HFFc6 (cell line): ENCODE results near the gene ZNF775. TPM values are rescaled to one million over a fixed set of nuclear protein-coding genes. Genes with fewer than 3 reads are reported as not detected.

Experiments
- DNase-seq: peaks from one replicate; pipeline ENCODE4 v3.0.0-alpha.2; 2018
- H3K27ac Mint-ChIP-seq: 2 replicates; pipeline ENCODE4 v1.8.0; 2020; ENCODE audit warnings: mild to moderate bottlenecking, mixed read lengths
- H3K27me3 Mint-ChIP-seq: 2 replicates; pipeline ENCODE4 v1.8.0; 2021; ENCODE audit warnings: mild to moderate bottlenecking, moderate library complexity, mixed read lengths; ENCODE audit not compliant: insufficient read depth
- H3K36me3 Mint-ChIP-seq: 2 replicates; pipeline ENCODE4 v1.8.0; 2021; ENCODE audit warnings: low read depth, mixed read lengths
- H3K4me1 Mint-ChIP-seq: 2 replicates; pipeline ENCODE4 v1.8.0; 2020; ENCODE audit warnings: low read depth, mixed read lengths
- H3K4me3 Mint-ChIP-seq: 2 replicates; pipeline ENCODE4 v1.8.0; 2020; ENCODE audit warnings: mild to moderate bottlenecking, moderate library complexity, mixed read lengths
- H3K9me3 Mint-ChIP-seq: 2 replicates; pipeline ENCODE4 v1.8.0; 2020; ENCODE audit warnings: mild to moderate bottlenecking, mixed read lengths
- CTCF ChIP-seq: fragments of 200-600 bp; sonication (generic); IDR thresholded peaks from 2 replicates; pipeline ENCODE4 v1.5.0; 2021; ENCODE audit warnings: antibody characterized with exemption, mild to moderate bottlenecking
- total RNA-seq, 6 experiments: library from RNA; stranded (reverse); fragmentation: NEBNext Ultra II Directional; extraction: Animal tissue kit (Norgen Biotek cat#: 25700); gene quantifications; 2 replicates in 1 of 6; 3 replicates in 5 of 6; pipeline ENCODE4 v1.2.3, GENCODE V29; 2021

The ZNF775 gene
- total RNA-seq, 6 experiments from 2014 or later, result 2.7 to 3.8 (median 2.9) TPM

GRCh38 chr7:150337659-150338081 lies 41.5 kb upstream of the ZNF775 start:
- Mint-ChIP-seq H3K36me3 (no peaks in the 10 kb centered on the region), H3K27me3 (peaks cover 28% of the 10 kb centered on the region), H3K9me3 (peaks cover 5% of the 10 kb centered on the region; the same call in 1 of the 2 replicates), H3K27ac (no peak overlapping the region), H3K4me1 (peaks cover 12% of the 10 kb centered on the region; the same call in 1 of the 2 replicates), H3K4me3 (no peak overlapping the region)
- TF ChIP-seq CTCF, result no peak
- DNase-seq, result no peak

GRCh38 chr7:150338166-150338829 lies 40.8 kb upstream of the ZNF775 start:
- H3K9me3 Mint-ChIP-seq, result no peaks in the 10 kb centered on the region
- DNase-seq, result no peak
- H3K36me3 Mint-ChIP-seq, result no peaks in the 10 kb centered on the region
- H3K27ac Mint-ChIP-seq, result no peak overlapping the region
- peaks cover 12% of the 10 kb centered on the region; the same call in 1 of the 2 replicates for H3K4me1 Mint-ChIP-seq
- H3K4me3 Mint-ChIP-seq, result no peak overlapping the region
- H3K27me3 Mint-ChIP-seq, result peaks cover 30% of the 10 kb centered on the region
- TF ChIP-seq CTCF, result no peak

DNA sequence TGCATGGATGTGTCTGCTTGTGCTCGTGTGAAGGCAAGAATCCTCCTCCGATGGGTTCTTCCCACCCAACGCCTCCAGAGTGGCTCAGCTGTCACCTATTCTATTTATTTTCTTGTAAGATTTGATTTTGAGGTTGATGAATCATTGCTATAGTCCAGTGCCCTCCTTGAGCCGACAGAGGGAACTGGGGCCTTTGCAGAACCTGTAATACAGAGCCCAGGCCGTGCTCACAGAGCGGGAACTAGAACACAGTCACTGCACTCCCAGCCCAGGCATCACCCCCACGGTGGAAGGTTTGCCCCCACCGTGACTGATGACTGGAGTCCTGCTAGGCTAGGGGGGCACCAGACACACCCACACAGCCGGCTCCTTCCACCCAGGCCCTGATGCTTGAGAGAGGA lies 39.7 kb upstream of the ZNF775 start:
- Mint-ChIP-seq H3K36me3 (no peaks in the 10 kb centered on the region), H3K27ac (no peak overlapping the region), H3K4me3 (no peak overlapping the region), H3K4me1 (peaks cover 12% of the 10 kb centered on the region; the same call in 1 of the 2 replicates), H3K27me3 (peaks cover 28% of the 10 kb centered on the region), H3K9me3 (no peaks in the 10 kb centered on the region)
- no peak for TF ChIP-seq CTCF
- no peak for DNase-seq

GRCh38 chr7:150340024-150340749 lies 38.9 kb upstream of the ZNF775 start:
- Mint-ChIP-seq H3K36me3 (no peaks in the 10 kb centered on the region), H3K27ac (no peak overlapping the region), H3K4me1 (peaks cover 7% of the 10 kb centered on the region; the same call in 1 of the 2 replicates), H3K27me3 (peaks cover 28% of the 10 kb centered on the region), H3K9me3 (no peaks in the 10 kb centered on the region), H3K4me3 (no peak overlapping the region)
- no peak for TF ChIP-seq CTCF
- DNase-seq, result no peak

DNA sequence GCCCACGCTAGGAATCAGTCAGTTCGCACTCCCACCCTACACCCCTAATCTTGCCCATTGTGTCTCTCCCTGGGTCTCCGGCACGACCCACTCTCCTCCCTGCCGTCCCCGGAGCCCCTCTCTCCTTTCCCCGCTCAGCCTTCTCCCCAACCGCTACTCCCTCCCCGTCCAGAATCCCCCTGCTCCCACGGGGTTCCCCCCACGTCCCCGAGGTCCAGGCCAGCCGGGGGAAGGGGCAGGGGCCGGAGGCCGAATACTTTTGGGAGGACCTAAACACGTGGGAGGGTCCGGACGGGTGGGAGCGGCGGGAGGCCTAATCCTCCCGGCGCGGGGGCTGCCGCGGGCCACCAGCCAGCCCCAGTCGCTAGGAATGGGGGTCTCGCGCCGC lies 38.3 kb upstream of the ZNF775 start:
- Mint-ChIP-seq H3K36me3 (no peaks in the 10 kb centered on the region), H3K27ac (no peak overlapping the region), H3K27me3 (peaks cover 30% of the 10 kb centered on the region), H3K4me1 (peaks cover 6% of the 10 kb centered on the region; the same call in 1 of the 2 replicates), H3K4me3 (no peak overlapping the region), H3K9me3 (no peaks in the 10 kb centered on the region)
- no peak for TF ChIP-seq CTCF
- DNase-seq, result no peak
